ENCODE data around the gene MED12L. TPM values are rescaled to one million over a fixed set of nuclear protein-coding genes. Genes with fewer than 3 reads are reported as not detected.
"Not testable (repeated sequence)": the region's sequence is repeated elsewhere in the genome, so short reads cannot be mapped to it uniquely, and the experiment has no call there.

Gene MED12L
- total RNA-seq, 2 donors from 2014 or later, result 1.8 to 6.2 TPM

- H3K4me1 Mint-ChIP-seq, result no peaks in the 10 kb centered on the region
- no peaks in the 10 kb centered on the region for H3K9me3 ChIP-seq (ENCODE audit: control insufficient read depth, low read length, poor library complexity, severe bottlenecking)
- ATAC-seq (no peak), DNase-seq (no peak)
- H3K4me3 Mint-ChIP-seq, result no peak overlapping the region
- no peaks in the 10 kb centered on the region for H3K27me3 Mint-ChIP-seq
- no peaks in the 10 kb centered on the region for H3K36me3 Mint-ChIP-seq (ENCODE audit: low read depth)
- no peak overlapping the region for H3K27ac Mint-ChIP-seq
Measured at GRCh38 chr3:151372063-151372820, 286.8 kb downstream of the MED12L start.

DNA sequence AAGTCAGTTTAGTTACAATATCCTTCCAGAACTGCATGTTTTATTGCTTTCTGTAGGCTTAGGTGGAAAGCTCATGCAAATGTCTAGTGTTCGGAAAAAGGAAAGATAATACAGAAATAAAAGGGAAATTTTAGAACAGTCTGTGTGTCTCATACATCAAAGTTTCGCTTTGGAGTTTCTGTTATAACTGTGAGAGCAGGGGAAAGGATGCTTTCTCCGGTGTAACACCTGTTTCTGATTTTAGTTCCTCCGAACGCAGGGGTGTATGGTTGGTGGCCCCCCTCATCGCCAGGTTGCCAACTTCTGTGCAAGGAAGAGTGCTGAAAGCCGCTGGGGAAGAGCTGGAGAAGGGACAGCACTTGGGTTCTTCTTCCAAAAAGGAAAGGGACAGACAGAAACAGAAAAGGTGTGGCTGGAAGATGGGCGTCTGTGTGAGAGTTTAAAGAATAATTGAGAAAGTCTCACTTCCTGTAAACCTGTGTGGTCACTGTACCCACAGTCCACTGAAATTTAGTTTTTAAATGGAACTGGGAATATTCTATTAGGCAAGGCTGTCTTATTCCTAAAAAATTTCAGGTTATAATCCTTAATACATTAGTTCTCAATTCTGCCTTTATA is 292.4 kb downstream of the MED12L start:
- no peak overlapping the region for H3K4me3 Mint-ChIP-seq
- no peaks in the 10 kb centered on the region for H3K9me3 ChIP-seq (ENCODE audit: control insufficient read depth, low read length, poor library complexity, severe bottlenecking)
- H3K4me1 Mint-ChIP-seq, result peaks cover 2% of the 10 kb centered on the region
- peaks cover 2% of the 10 kb centered on the region for H3K36me3 Mint-ChIP-seq (ENCODE audit: low read depth)
- DNase-seq (no peak), ATAC-seq (no peak)
- H3K27ac Mint-ChIP-seq, result no peak overlapping the region
- H3K27me3 Mint-ChIP-seq, result peaks cover 5% of the 10 kb centered on the region

- DNase-seq (no peak), ATAC-seq (no peak)
- Mint-ChIP-seq H3K36me3 (ENCODE audit: low read depth) (peaks cover 2% of the 10 kb centered on the region), H3K4me1 (peaks cover 2% of the 10 kb centered on the region), H3K4me3 (no peak overlapping the region), H3K27me3 (peaks cover 5% of the 10 kb centered on the region), H3K27ac (no peak overlapping the region)
- no peaks in the 10 kb centered on the region for H3K9me3 ChIP-seq (ENCODE audit: control insufficient read depth, low read length, poor library complexity, severe bottlenecking)
Measured at GRCh38 chr3:151379083-151379734, 293.7 kb downstream of the MED12L start.

GRCh38 chr3:151382671-151383070 is 297.2 kb downstream of the MED12L start:
- H3K4me3 Mint-ChIP-seq, result no peak overlapping the region
- H3K36me3 Mint-ChIP-seq (ENCODE audit: low read depth), result peaks cover 2% of the 10 kb centered on the region
- H3K4me1 Mint-ChIP-seq, result peaks cover 5% of the 10 kb centered on the region
- no peaks in the 10 kb centered on the region for H3K9me3 ChIP-seq (ENCODE audit: control insufficient read depth, low read length, poor library complexity, severe bottlenecking)
- H3K27ac Mint-ChIP-seq, result no peak overlapping the region
- no peak for ATAC-seq
- peaks cover 4% of the 10 kb centered on the region for H3K27me3 Mint-ChIP-seq
- no peak for DNase-seq

- H3K36me3 Mint-ChIP-seq (ENCODE audit: low read depth), result peaks cover 2% of the 10 kb centered on the region
- peaks cover under 1% of the 10 kb centered on the region for H3K27me3 Mint-ChIP-seq
- no peak overlapping the region for H3K4me3 Mint-ChIP-seq
- no peak overlapping the region for H3K27ac Mint-ChIP-seq
- DNase-seq (no peak), ATAC-seq (no peak)
- H3K9me3 ChIP-seq (ENCODE audit: control insufficient read depth, low read length, poor library complexity, severe bottlenecking), result no peaks in the 10 kb centered on the region
- peaks cover 5% of the 10 kb centered on the region for H3K4me1 Mint-ChIP-seq
Measured at GRCh38 chr3:151383111-151383510, 297.6 kb downstream of the MED12L start.

DNA sequence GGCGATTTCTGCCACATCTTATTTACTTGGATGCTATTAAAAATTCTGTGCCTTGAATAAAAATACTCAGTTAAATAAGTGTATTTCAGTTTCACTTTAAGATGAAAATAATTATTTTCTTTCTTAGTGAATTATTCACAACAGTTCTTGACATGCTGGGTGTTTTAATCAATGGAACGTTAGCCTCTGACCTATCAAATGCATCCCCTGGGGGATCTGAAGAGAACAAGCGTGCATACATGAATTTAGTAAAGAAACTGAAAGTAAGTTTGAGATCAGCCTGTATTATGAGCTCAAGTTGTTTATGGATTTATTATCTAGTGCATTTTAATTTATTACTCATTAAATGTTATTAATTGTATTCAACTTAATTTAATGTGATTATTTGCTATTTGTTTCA is 298.5 kb downstream of the MED12L start:
- H3K9me3 ChIP-seq (ENCODE audit: control insufficient read depth, low read length, poor library complexity, severe bottlenecking), result no peaks in the 10 kb centered on the region
- DNase-seq, result no peak
- Mint-ChIP-seq H3K4me3 (no peak overlapping the region), H3K4me1 (peaks cover 5% of the 10 kb centered on the region), H3K36me3 (ENCODE audit: low read depth) (peaks cover 2% of the 10 kb centered on the region), H3K27ac (no peak overlapping the region), H3K27me3 (no peaks in the 10 kb centered on the region)
- no peak for ATAC-seq

DNA sequence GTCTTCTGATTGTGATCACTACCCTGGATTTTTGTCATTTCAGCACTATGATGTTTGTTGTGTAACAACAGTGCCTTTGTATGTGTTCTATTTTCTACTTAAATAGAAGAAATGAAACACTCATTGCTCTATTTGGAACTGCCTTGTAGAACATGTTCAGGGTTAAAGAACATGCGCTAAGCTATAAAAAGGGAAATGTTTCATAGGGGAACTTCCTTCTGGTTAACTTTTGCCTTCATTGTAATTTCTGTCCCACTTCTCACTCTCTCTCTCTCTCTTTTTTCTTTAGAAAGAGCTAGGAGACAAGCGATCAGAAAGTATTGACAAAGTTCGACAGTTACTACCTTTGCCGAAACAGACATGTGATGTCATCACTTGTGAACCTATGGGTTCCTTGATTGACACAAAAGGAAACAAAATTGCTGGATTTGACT is 299.3 kb downstream of the MED12L start, which contains the start of gene P2RY12:
Gene P2RY12, minus strand, starts transcription at position 13 of the 434 bp plus-strand sequence. CDS start 45,908 bp downstream, outside the sequence.
- Mint-ChIP-seq H3K27ac (no peak within 1 kb of the TSS), H3K27me3 (no peaks in the 10 kb centered on the region), H3K4me3 (peak within 1 kb of the TSS; percentile 70), H3K4me1 (peaks cover 6% of the 10 kb centered on the region), H3K36me3 (ENCODE audit: low read depth) (peaks cover 2% of the 10 kb centered on the region)
- no peaks in the 10 kb centered on the region for H3K9me3 ChIP-seq (ENCODE audit: control insufficient read depth, low read length, poor library complexity, severe bottlenecking)
- ATAC-seq, result no peak
- DNase-seq, result no peak

DNA sequence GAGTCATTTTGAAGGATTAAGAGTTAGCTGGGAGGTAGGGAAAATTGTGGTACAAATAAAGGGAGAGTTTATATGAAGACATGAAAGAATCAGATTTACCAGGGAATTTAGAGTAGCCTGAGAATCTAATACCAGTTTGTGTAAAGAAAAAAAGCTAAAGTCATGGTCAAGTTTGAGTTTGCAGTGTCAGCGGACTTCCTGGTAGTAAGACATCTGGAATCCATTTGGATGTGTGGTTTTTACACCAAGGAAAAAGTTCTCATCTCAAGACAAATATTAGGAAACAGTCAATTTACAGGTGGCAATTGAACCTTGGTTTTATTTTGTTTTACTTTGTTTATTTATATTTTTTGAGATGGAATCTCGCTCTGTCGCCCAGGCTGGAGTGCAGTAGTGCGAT is 300.6 kb downstream of the MED12L start:
- ATAC-seq, result no peak
- H3K27me3 Mint-ChIP-seq, result no peaks in the 10 kb centered on the region

GRCh38 chr3:151387432-151387831 is 302.0 kb downstream of the MED12L start:
- ATAC-seq (no peak), DNase-seq (no peak)
- Mint-ChIP-seq H3K27ac (no peak overlapping the region), H3K4me3 (peak overlapping the region; percentile 3), H3K4me1 (peaks cover 8% of the 10 kb centered on the region), H3K27me3 (peaks cover 5% of the 10 kb centered on the region), H3K36me3 (ENCODE audit: low read depth) (peaks cover 2% of the 10 kb centered on the region)
- H3K9me3 ChIP-seq (ENCODE audit: control insufficient read depth, low read length, poor library complexity, severe bottlenecking), result no peaks in the 10 kb centered on the region

More for the DNA sequence above, 300.6 kb downstream of the MED12L start:
- Mint-ChIP-seq H3K36me3 (ENCODE audit: low read depth) (peaks cover 2% of the 10 kb centered on the region), H3K27ac (no peak overlapping the region), H3K4me3 (no peak overlapping the region), H3K4me1 (peaks cover 8% of the 10 kb centered on the region)
- DNase-seq, result no peak
- no peaks in the 10 kb centered on the region for H3K9me3 ChIP-seq (ENCODE audit: control insufficient read depth, low read length, poor library complexity, severe bottlenecking)

GRCh38 chr3:151387842-151388241 is 302.4 kb downstream of the MED12L start:
- ATAC-seq, result no peak
- no peak for DNase-seq

DNA sequence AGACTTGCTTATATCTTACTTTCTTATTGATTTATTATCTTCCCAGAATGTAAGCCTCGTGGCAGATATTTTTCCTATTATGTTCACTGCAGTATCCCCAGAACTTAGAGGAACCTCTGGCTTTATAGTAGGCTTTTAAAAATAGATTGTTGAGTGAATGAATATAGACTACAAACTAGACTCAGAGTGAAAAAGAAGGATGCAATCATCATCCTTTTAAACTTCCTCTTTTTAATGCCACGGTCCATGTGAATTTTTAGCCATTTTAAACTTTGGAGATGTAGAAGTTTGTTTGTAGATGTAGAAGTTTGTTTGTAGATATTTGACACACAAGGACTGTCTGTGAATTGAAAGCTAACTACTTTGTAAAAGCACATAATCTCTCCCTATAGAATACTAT is 306.3 kb downstream of the MED12L start:
- ATAC-seq (no peak), DNase-seq (no peak)
- H3K4me1 Mint-ChIP-seq, result peaks cover 3% of the 10 kb centered on the region
- H3K36me3 Mint-ChIP-seq (ENCODE audit: low read depth), result no peaks in the 10 kb centered on the region
- no peaks in the 10 kb centered on the region for H3K9me3 ChIP-seq (ENCODE audit: control insufficient read depth, low read length, poor library complexity, severe bottlenecking)
- H3K27ac Mint-ChIP-seq, result no peak overlapping the region
- H3K4me3 Mint-ChIP-seq, result no peak overlapping the region
- H3K27me3 Mint-ChIP-seq, result peaks cover 12% of the 10 kb centered on the region

More at GRCh38 chr3:151387842-151388241, 302.4 kb downstream of the MED12L start:
- H3K4me3 Mint-ChIP-seq, result peak overlapping the region; percentile 3
- no peaks in the 10 kb centered on the region for H3K9me3 ChIP-seq (ENCODE audit: control insufficient read depth, low read length, poor library complexity, severe bottlenecking)
- H3K36me3 Mint-ChIP-seq (ENCODE audit: low read depth), result no peaks in the 10 kb centered on the region
- H3K27ac Mint-ChIP-seq, result no peak overlapping the region
- peaks cover 6% of the 10 kb centered on the region for H3K4me1 Mint-ChIP-seq
- peaks cover 5% of the 10 kb centered on the region for H3K27me3 Mint-ChIP-seq

DNA sequence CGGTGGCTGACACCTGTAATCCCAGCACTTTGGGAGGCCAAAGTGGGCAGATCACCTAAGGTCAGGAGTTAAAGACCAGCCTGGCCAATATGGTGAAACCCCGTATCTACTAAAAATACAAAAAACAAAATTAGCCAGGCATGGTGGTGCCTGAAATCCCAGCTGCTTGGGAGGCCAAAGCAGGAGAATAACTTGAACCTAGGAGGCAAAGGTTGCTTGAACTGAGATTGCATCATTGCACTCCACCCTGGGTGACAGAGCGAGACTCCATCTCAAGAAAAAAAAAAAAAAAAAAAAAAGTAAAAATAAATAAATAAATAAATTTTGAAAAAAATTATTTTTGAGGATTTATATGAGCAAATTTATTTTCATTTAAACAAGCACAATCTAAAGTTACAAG is 306.7 kb downstream of the MED12L start:
- peaks cover 12% of the 10 kb centered on the region for H3K27me3 Mint-ChIP-seq
- H3K4me3 Mint-ChIP-seq; H3K9me3 ChIP-seq (ENCODE audit: control insufficient read depth, low read length, poor library complexity, severe bottlenecking); H3K4me1 Mint-ChIP-seq; H3K27ac Mint-ChIP-seq; H3K36me3 Mint-ChIP-seq (ENCODE audit: low read depth); ATAC-seq; DNase-seq: not testable (repeated sequence)

GRCh38 chr3:151393146-151393830 is 307.8 kb downstream of the MED12L start:
- no peak for ATAC-seq

More at GRCh38 chr3:151393146-151393830, 307.8 kb downstream of the MED12L start:
- peaks cover 2% of the 10 kb centered on the region for H3K36me3 Mint-ChIP-seq (ENCODE audit: low read depth)
- H3K4me3 Mint-ChIP-seq, result no peak overlapping the region
- no peaks in the 10 kb centered on the region for H3K9me3 ChIP-seq (ENCODE audit: control insufficient read depth, low read length, poor library complexity, severe bottlenecking)
- DNase-seq, result no peak
- H3K4me1 Mint-ChIP-seq, result peaks cover 3% of the 10 kb centered on the region
- H3K27me3 Mint-ChIP-seq, result peaks cover 12% of the 10 kb centered on the region
- no peak overlapping the region for H3K27ac Mint-ChIP-seq

Measured in T-helper 17 cell (primary cell).